Globus pallidus (tissue), 1 donor: ENCODE measurements around the gene CRYBG2.
"Not testable (repeated sequence)": the region's sequence is repeated elsewhere in the genome, so short reads cannot be mapped to it uniquely, and the experiment has no call there.

ENCODE experiments used
- DNase-seq: peaks from one replicate; pipeline ENCODE4 v3.0.0-alpha.2; 2015; ENCODE audit warnings: low spot score

The CRYBG2 gene

GRCh38 chr1:26293911-26294463 lies 59.9 kb downstream of the CRYBG2 start:
- DNase-seq: no peak

GRCh38 chr1:26292735-26293134 lies 61.2 kb downstream of the CRYBG2 start:
- DNase-seq: not testable (repeated sequence)

- no peak for DNase-seq
These were observed 62.0 kb downstream of the CRYBG2 start for GRCh38 chr1:26291939-26292338.

GRCh38 chr1:26291433-26291832 lies 62.5 kb downstream of the CRYBG2 start:
- no peak for DNase-seq

GRCh38 chr1:26290882-26291261 lies 63.1 kb downstream of the CRYBG2 start:
- no peak for DNase-seq

GRCh38 chr1:26290122-26290881 lies 63.6 kb downstream of the CRYBG2 start:
- no peak for DNase-seq

GRCh38 chr1:26289158-26290059 lies 64.5 kb downstream of the CRYBG2 start:
- no peak for DNase-seq

GRCh38 chr1:26288311-26288941 lies 65.5 kb downstream of the CRYBG2 start:
- no peak for DNase-seq

GRCh38 chr1:26287811-26288210 lies 66.1 kb downstream of the CRYBG2 start:
- no peak for DNase-seq

- no peak for DNase-seq
These were observed 66.8 kb downstream of the CRYBG2 start for GRCh38 chr1:26287033-26287711.

GRCh38 chr1:26286064-26286416 lies 67.9 kb downstream of the CRYBG2 start:
- DNase-seq: no peak

- no peak for DNase-seq
These were observed 68.4 kb downstream of the CRYBG2 start for GRCh38 chr1:26285366-26286063.

GRCh38 chr1:26284597-26285347 lies 69.2 kb downstream of the CRYBG2 start:
- DNase-seq: no peak

GRCh38 chr1:26283871-26284596 lies 69.9 kb downstream of the CRYBG2 start:
- DNase-seq: no peak

GRCh38 chr1:26283279-26283853 lies 70.6 kb downstream of the CRYBG2 start:
- no peak for DNase-seq

- DNase-seq: no peak
These were observed 71.5 kb downstream of the CRYBG2 start for GRCh38 chr1:26282401-26282918.

GRCh38 chr1:26281971-26282370 lies 72.0 kb downstream of the CRYBG2 start:
- DNase-seq: no peak

GRCh38 chr1:26281091-26281958 lies 72.6 kb downstream of the CRYBG2 start:
- DNase-seq: no peak
